Thyroid gland (tissue), 4 donors: ENCODE measurements around the gene SRBD1.

Experiments used
- CTCF ChIP-seq, 6 experiments: fragments of 200-600 bp in 3 of 6; fragments of 450-650 bp in 3 of 6; sonication (generic) in 3 of 6; IDR thresholded peaks; one replicate each; pipeline ENCODE4 v1.5.1; 2016 to 2019; ENCODE audit warnings: antibody characterized with exemption in 6 of 6, mild to moderate bottlenecking in 2 of 6, inconsistent platforms in 1 of 6, moderate library complexity in 1 of 6
- POLR2A ChIP-seq, 2 donors: fragments of 450-650 bp; IDR thresholded peaks; one replicate each; pipeline ENCODE4 v1.6.1; 2017; ENCODE audit warnings: antibody characterized with exemption in 2 of 2, mild to moderate bottlenecking in 2 of 2, moderate library complexity in 1 of 2

- no peak for TF ChIP-seq CTCF (IDR thresholded peaks at IDR 0.05)
- TF ChIP-seq POLR2A (IDR thresholded peaks at IDR 0.05): no peak
Observed at GRCh38 chr2:45575881-45576280, 35.2 kb downstream of the SRBD1 start.
